GM18519 (cell line): ENCODE data around the gene POLR3C.
"Not testable (repeated sequence)": the region's sequence is repeated elsewhere in the genome, so short reads cannot be mapped to it uniquely, and the experiment has no call there.

Source experiments
- ATAC-seq: cut with Tn5 transposase; IDR thresholded peaks from one replicate; pipeline ENCODE4 v1.9.1; 2021; ENCODE audit warnings: mild to moderate bottlenecking, moderate library complexity; ENCODE audit not compliant: unreplicated experiment, low FRiP score

The POLR3C gene, protein sequence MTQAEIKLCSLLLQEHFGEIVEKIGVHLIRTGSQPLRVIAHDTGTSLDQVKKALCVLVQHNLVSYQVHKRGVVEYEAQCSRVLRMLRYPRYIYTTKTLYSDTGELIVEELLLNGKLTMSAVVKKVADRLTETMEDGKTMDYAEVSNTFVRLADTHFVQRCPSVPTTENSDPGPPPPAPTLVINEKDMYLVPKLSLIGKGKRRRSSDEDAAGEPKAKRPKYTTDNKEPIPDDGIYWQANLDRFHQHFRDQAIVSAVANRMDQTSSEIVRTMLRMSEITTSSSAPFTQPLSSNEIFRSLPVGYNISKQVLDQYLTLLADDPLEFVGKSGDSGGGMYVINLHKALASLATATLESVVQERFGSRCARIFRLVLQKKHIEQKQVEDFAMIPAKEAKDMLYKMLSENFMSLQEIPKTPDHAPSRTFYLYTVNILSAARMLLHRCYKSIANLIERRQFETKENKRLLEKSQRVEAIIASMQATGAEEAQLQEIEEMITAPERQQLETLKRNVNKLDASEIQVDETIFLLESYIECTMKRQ

DNA sequence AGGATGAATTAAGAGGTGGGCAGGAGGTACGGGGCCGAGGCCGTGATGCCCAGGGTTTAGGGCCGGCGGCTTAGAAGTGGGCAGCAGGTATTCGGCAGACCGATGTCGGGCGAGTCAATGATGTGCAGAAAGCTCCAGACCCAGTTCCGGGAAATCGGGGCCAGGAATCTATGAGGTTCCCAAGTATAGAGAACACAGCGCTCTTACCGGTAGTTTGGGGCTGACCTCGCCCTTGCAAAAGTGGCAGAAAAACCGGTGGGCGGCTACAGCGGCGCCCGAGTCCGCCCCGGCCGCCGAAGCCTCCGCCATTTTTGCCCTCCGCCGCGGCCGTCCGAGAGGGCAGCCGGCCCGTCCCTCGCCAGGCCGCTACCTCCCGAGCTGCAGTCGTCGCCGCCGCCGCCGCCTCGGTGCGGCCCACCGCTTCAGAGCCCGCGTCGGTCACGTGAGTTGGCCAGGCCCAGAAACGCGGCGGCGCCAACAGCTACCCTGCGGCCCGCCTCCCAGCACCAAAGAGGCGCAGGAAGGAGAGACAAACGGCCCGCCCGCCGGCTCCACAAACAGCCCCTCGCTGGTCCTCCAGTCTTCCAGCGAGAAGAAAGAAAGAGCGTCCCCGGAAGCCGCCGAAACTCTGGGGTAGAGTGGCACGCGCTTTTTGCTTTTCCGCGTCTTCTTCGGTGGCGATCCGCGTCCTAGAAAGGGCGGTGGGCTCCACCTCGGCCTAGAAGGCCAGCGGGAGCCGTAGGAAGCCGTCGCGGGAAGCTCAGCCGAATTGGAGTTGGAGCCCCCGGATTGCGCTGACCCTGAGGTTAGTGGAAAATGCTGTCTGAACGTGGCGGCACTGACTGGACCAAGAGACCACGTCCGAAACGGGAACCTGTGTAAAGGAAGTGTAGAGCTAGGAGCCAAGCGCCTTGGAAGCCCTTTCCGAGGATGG, at the start of gene POLR3C, which contains the start of gene RNF115:
POLR3C (plus strand) TSS at position 636 of the 934 bp plus-strand sequence. CDS start 1,577 bp downstream, outside the sequence.
RNF115 (minus strand) TSS at position 531 of the 934 bp plus-strand sequence; CDS start at position 309, 222 bp downstream.
- ATAC-seq, result peak; percentile 48

DNA sequence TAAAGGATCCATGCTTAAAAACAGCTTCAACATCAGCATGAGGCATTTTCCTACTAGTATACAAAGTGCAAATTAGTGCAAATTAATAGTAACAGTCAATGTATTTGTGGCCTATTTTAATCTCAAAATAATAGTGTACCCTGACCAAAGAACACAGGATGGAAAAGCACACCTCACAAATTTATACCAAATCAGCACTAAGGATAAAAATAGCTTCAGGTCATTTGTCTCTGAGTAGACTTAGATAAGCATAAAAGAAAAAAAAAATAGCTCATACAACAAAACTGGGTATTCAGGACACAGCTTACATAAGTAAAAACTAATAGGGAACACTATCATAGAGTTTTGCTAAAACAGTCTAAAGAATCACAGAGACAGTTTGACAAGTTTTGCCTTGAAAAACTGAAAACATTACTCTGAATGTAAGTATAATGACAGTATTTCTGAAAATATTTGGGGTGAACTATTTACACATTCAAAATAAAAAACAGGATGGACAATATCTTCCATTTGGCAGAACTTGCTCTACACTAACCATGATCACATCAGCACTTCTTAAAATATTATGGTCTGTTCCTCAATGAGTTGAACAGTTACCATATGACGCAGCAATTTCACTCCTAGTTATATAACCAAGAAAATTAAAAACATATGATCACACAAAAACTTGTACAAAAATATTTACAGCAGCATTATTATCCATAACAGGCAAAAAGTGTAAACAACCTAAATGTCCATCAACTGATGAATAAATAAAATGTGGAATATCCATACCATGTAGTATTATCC, 46.4 kb upstream of the POLR3C start:
- no peak for ATAC-seq

DNA sequence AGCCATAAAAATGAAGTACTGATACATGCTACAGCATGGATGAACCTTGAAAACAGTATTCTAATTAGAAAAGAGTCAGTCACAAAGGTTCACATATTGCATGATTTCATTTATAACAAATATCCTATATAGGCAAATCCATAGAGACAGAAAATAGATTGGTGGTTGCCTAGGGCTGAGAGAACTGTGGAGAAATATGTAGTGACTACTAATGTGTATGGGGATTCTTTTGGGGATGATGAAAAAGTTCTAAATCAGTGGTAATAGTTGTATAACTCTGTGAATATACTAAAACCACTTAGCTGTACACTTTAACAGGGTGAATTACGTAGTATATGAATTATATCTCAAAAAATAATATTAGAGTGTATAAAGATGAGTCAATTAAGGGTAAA, 45.9 kb upstream of the POLR3C start:
- no peak for ATAC-seq

DNA sequence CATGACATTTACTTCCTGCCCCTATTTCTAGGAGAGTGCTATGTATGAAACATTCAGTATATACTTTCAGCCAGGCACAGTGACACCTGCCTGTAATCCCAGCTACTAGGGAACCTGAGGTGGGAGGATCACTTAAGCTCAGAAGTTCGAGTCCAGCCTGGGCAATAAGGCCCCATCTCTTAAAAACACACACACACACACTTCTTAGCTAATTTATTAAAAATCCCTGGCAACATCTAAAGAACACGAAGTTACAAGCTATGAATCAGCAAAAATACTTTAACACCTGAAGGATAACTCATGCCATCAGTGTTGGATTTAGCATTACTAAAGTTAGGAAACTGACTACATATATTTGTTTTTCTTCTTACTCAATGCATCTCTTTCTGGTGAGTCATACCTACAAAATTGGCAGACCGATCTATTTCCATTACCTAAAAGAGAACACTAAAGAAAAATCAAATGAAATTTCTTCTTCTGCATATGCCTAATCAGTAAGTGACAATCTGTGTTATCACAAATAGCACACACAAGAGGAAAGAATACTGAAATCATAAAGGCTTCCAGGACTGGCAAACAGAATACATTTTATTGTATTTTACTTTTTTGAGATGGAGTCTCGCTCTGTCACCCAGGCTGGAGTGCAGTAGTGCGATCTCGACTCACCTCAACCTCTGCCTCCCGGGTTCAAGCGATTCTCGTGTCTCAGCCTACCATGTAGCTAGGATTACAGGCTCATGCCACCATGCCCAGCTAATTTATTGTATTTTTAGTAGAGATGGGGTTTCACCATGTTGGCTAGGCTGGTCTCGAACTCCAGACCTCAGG, 41.5 kb upstream of the POLR3C start:
- no peak for ATAC-seq

DNA sequence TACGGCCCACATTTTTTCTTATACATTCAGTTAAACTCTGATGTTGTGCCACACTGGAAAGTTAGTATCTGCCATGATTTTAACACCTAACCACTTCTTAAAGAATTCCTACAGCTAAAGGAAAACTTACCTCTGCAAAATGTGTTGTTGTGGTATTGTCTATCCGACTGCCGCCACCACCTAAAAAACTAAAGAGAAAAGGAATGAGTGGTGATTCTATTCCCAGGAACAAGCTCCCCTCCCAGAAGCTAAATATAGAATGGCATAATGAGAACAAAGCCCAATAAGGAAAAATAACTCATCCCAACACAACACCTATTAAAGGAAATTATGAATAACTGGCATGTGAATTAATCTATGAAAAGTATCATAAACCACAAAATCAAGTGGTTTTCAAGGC, 39.6 kb upstream of the POLR3C start:
- no peak for ATAC-seq

DNA sequence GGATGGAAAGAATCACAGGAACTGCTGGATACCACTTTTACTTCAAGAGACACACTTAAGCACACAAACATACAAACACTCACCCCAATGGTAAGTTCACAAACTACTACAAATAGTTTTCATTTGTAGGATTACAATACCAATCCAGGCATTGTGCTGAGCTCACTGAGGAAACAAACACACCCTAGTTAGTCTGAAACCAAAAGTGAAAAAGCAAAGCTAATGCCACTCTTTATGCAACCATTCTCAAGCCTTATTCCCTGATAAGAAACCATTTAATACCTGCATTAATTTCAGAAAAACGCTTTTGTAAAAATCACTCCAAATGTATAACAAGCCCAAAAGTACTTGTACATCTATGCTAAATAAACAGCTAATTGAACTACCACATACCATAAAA, 38.5 kb upstream of the POLR3C start:
- no peak for ATAC-seq

DNA sequence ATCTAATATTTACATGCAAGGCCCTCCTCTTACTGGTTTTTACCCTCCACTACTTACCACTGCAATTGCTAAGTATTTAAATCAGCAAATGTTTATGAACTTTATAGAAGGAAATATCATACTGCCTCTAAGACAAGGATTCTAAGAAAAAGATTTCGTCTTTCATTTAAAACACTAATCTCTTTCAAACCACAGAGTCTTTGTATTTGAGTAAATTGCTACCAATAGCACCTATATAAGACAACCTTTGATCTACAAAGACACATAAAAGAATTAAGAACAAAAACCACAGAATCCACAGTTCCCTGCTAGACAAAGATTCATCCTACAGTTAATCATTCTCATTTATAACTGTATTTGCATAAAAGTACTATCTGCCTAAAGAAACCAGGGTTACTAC, 37.7 kb upstream of the POLR3C start:
- no peak for ATAC-seq

DNA sequence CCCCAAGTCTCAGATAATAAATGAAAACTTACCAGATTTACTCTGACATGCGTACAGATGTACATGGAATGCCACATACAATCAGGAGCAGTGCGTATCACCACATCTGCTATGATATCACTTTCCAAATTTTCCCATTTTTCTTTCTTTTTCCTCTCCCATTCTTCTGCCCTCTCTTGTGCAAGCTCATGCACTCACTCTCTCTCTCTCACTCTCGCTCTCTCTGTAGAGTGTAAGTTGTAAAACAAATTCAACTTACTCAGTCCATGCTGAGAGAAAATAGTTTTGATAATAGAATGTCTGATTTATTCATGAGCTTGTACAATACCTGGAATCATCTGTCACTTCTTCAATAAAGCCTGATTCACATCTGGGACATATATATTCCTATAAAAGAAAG, 35.4 kb upstream of the POLR3C start:
- ATAC-seq, result no peak

DNA sequence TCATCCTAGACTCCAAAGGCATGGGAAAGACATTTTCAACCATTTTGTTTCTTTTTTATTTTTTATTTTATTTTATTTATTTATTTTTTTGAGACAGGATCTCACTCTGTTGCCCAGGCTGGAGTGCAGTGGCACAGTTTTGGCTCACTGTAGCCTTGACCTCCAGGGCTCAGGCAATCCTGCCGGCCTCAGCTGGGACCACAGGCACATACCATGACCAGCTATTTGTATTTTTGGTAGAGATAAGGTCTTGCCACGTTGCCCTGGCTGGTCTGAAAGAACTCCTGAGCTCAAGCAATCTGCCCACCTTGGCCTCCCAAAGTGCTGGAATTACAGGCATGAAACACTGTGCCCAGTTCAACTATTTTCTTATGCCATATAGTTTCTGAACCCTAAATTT, 32.1 kb upstream of the POLR3C start:
- ATAC-seq, result not testable (repeated sequence)

DNA sequence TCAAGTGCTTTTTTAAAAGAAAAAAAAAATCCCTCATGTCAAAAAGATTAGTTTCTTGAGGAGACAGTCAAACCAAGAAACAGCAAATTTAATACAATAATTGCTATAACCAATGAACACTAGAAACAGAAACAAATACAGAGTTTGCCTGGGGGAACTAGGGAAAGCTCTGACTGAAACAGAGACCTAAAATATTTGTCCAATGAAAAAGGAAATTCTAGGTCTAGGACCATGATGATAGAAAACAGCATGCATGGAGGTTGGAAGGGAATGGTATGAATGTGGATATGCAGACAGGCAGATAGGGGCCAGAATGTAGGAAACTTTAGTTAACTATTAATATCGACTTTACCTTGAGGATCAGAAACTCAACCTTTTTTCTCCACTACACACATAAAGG, 31.5 kb upstream of the POLR3C start:
- ATAC-seq, result no peak

DNA sequence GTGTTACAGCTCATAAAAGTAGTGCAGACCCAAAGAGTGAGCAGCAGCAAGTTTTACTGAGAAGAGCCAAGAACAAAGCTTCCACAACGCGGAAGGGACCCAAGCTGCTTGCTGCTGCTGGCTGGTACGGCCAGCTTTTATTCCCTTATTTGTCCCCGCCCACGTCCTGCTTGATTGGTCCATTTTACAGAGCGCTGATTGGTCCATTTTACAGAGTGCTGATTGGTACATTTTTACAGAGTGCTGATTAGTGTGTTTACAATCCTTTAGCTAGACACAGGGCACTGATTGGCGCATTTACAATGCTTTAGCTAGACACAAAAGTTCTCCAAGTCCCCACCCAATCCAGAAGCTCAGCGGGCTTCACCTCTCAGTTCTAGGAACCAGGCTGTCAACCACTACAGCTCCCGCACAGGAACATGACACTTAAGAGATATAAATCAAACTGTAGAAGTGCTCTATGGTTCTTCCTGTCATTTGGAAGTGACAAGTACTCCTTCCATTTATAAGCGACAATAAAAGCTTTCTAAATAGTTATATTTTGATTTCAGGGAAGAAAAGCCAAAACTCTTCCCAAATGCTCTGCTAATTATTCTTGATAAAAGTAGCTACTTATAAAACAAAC, 28.6 kb upstream of the POLR3C start:
- no peak for ATAC-seq

DNA sequence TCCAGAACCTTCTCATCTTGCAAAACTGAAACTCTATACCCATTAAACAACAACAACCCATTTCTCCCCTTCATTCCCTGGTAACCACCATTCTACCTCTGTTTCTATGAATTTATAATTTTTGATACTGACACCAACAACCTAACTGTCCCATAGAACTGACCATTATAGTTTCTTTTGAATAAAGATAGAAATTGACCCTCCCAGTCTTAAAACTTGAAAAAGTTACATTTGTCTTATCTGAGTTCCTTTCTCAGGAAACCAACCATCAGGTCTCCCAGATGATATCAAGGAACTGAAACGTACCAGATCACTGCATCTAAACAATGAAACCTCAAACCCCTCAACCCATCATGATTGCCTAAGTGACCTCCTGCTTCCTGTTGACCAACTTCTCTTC, 27.2 kb upstream of the POLR3C start:
- ATAC-seq, result no peak

DNA sequence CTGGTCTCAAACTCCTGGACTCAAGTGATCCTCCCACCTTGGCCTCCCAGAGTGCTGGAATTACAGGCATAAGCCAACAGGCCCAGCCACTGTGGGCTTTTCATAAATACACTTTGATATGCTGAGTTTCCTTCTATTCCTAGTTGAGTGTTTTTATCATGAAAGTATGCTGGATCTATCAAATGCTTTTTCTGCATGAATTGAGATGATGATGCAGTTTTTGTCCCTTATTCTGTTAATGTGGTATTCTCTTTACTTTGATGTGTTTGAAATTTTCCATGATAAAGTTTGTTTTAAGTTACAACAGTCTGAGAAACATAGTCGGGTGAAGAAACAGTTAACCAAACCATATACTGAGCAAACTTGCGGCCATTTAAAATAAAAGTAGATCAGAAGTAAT, 24.2 kb upstream of the POLR3C start:
- ATAC-seq, result no peak

DNA sequence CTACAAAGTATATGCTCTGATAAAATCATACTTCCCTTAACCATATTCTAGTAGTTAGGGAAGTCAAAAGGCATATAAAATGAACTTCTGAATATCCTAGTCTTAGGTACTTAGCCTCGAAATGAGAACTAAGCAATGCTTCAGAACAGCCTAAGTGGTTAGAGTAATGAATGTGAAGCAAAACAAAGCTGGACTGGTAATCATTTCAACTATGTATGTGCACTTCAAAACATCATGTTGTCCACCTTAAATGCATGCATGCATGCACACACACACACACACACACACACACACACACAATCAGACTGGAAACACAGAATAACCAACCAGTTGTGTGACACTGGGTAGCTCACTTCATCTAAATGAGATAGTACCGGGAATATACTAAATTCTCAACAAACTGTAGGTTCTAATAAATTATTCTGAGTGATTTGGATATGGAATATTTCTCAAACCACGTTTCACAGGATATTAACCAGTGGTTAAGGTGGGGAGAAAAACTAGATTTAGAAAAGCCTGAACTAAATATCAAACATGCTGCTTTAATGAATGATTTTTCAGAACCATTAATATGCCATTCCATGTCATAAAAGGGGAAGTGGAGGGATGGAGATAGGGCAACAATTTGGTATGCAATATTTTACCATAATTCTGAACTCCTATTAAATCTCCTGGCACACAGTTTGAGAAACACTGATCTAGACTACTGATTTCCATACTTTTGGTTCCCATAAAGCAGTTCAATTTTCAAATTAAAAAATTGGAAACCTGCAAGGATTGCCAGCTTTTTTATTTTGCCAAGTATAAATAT, 19.6 kb upstream of the POLR3C start:
- ATAC-seq, result no peak

DNA sequence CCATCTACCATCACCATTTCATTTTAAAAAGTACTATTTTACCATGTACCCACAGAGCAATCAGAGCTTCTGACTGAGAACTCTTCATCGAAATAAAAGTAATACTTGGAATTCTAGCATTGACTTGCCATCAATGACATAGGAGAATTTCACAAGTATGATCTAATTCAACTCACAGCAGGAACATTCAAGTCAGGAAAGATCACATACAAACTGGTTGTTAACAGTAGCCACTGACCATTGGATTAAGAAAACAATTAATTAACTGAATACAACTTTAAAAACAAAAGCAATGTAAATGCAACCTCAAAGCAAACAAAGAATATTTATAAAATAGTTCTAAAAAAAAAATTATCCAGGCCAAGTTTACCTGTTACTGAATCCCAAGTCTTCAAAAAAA, 18.9 kb upstream of the POLR3C start:
- ATAC-seq, result no peak

DNA sequence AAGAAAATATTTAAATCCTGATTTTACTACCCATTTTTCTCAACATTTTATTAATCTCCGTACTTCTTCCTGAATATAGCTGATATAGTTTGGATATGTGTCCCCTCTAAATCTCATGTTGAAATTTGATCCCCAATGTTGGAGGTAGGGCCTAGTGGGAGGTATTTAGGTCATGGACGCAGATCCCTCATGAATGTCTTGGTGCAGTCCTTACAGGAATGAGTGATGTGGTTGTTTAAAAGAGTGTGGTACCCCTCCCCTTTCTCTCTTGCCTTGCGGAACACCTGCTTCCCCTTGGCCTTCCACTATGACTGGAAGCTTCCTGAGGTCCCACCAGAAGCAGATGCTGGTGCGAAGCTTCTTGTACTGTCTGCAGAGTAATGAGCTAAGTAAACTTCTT, 17.6 kb upstream of the POLR3C start:
- ATAC-seq, result no peak

DNA sequence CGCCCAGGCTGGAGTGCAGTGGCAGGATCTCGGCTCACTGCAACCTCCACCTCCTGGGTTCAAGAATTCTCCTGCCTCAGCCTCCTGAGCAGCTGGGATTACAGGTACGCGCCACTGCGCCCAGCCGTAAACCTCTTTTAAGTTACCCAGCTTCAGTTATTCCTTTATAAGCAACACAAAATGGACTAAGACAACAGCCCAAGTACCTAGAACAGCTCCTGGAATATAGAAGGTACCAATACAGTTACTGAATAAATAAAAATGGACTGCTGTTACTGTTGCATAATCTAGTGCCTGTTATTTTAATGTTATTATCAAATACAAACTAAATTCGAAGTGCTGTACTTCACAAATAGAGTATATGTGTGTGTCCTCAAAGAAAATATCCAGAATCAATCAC, 17.2 kb upstream of the POLR3C start:
- ATAC-seq, result no peak
